ENCODE data around the gene ERBB4.

ERBB4 gene

GRCh38 chr2:212484563-212485080 is 54.0 kb downstream of the ERBB4 start:
- ATAC-seq, result peak; percentile 27; the same call in 1 of the 3 replicates

GRCh38 chr2:212480447-212480846 is 58.2 kb downstream of the ERBB4 start:
- TF ChIP-seq ZFP3 (CRISPR knock-in tag; IDR thresholded peaks at IDR 0.05) (no peak), OSR1 (CRISPR knock-in tag; IDR thresholded peaks at IDR 0.05) (no peak), ESRRG (CRISPR knock-in tag; IDR thresholded peaks at IDR 0.05) (no peak), CSDC2 (CRISPR knock-in tag; IDR thresholded peaks at IDR 0.05) (no peak), SNAI2 (CRISPR knock-in tag; IDR thresholded peaks at IDR 0.05) (no peak), PPARA (CRISPR knock-in tag; IDR thresholded peaks at IDR 0.05; ENCODE audit: borderline replicate concordance) (no peak), ARNTL (CRISPR knock-in tag; IDR thresholded peaks at IDR 0.05; ENCODE audit: borderline replicate concordance, low read depth) (no peak), BACH2 (CRISPR knock-in tag; IDR thresholded peaks at IDR 0.05; ENCODE audit: borderline replicate concordance) (no peak), GLIS3 (CRISPR knock-in tag; IDR thresholded peaks at IDR 0.05) (no peak), ZNF70 (CRISPR knock-in tag; IDR thresholded peaks at IDR 0.05) (no peak)
- TF ChIP-seq, protein P1, sequence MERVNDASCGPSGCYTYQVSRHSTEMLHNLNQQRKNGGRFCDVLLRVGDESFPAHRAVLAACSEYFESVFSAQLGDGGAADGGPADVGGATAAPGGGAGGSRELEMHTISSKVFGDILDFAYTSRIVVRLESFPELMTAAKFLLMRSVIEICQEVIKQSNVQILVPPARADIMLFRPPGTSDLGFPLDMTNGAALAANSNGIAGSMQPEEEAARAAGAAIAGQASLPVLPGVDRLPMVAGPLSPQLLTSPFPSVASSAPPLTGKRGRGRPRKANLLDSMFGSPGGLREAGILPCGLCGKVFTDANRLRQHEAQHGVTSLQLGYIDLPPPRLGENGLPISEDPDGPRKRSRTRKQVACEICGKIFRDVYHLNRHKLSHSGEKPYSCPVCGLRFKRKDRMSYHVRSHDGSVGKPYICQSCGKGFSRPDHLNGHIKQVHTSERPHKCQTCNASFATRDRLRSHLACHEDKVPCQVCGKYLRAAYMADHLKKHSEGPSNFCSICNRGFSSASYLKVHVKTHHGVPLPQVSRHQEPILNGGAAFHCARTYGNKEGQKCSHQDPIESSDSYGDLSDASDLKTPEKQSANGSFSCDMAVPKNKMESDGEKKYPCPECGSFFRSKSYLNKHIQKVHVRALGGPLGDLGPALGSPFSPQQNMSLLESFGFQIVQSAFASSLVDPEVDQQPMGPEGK (CRISPR knock-in tag; IDR thresholded peaks at IDR 0.05; ENCODE audit: borderline replicate concordance), result no peak
- TF ChIP-seq, protein P2, sequence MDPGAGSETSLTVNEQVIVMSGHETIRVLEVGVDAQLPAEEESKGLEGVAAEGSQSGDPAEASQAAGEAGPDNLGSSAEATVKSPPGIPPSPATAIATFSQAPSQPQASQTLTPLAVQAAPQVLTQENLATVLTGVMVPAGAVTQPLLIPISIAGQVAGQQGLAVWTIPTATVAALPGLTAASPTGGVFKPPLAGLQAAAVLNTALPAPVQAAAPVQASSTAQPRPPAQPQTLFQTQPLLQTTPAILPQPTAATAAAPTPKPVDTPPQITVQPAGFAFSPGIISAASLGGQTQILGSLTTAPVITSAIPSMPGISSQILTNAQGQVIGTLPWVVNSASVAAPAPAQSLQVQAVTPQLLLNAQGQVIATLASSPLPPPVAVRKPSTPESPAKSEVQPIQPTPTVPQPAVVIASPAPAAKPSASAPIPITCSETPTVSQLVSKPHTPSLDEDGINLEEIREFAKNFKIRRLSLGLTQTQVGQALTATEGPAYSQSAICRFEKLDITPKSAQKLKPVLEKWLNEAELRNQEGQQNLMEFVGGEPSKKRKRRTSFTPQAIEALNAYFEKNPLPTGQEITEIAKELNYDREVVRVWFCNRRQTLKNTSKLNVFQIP (CRISPR knock-in tag; IDR thresholded peaks at IDR 0.05; ENCODE audit: borderline replicate concordance, low read depth), result no peak
- TF ChIP-seq, protein P3, sequence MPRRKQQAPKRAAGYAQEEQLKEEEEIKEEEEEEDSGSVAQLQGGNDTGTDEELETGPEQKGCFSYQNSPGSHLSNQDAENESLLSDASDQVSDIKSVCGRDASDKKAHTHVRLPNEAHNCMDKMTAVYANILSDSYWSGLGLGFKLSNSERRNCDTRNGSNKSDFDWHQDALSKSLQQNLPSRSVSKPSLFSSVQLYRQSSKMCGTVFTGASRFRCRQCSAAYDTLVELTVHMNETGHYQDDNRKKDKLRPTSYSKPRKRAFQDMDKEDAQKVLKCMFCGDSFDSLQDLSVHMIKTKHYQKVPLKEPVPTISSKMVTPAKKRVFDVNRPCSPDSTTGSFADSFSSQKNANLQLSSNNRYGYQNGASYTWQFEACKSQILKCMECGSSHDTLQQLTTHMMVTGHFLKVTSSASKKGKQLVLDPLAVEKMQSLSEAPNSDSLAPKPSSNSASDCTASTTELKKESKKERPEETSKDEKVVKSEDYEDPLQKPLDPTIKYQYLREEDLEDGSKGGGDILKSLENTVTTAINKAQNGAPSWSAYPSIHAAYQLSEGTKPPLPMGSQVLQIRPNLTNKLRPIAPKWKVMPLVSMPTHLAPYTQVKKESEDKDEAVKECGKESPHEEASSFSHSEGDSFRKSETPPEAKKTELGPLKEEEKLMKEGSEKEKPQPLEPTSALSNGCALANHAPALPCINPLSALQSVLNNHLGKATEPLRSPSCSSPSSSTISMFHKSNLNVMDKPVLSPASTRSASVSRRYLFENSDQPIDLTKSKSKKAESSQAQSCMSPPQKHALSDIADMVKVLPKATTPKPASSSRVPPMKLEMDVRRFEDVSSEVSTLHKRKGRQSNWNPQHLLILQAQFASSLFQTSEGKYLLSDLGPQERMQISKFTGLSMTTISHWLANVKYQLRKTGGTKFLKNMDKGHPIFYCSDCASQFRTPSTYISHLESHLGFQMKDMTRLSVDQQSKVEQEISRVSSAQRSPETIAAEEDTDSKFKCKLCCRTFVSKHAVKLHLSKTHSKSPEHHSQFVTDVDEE (CRISPR knock-in tag; IDR thresholded peaks at IDR 0.05), result no peak
- TF ChIP-seq, protein P4, sequence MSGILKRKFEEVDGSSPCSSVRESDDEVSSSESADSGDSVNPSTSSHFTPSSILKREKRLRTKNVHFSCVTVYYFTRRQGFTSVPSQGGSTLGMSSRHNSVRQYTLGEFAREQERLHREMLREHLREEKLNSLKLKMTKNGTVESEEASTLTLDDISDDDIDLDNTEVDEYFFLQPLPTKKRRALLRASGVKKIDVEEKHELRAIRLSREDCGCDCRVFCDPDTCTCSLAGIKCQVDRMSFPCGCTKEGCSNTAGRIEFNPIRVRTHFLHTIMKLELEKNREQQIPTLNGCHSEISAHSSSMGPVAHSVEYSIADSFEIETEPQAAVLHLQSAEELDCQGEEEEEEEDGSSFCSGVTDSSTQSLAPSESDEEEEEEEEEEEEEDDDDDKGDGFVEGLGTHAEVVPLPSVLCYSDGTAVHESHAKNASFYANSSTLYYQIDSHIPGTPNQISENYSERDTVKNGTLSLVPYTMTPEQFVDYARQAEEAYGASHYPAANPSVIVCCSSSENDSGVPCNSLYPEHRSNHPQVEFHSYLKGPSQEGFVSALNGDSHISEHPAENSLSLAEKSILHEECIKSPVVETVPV (CRISPR knock-in tag; IDR thresholded peaks at IDR 0.05), result no peak
- ATAC-seq, result no peak

More at GRCh38 chr2:212484563-212485080, 54.0 kb downstream of the ERBB4 start:
- TF ChIP-seq CSDC2 (CRISPR knock-in tag; IDR thresholded peaks at IDR 0.05), result no peak
- TF ChIP-seq PPARA (CRISPR knock-in tag; IDR thresholded peaks at IDR 0.05; ENCODE audit: borderline replicate concordance), result no peak
- TF ChIP-seq, protein P4 (CRISPR knock-in tag; IDR thresholded peaks at IDR 0.05), result no peak
- no peak for TF ChIP-seq TCF4 (CRISPR knock-in tag; IDR thresholded peaks at IDR 0.05; ENCODE audit: borderline replicate concordance)
- no peak for TF ChIP-seq ZNF70 (CRISPR knock-in tag; IDR thresholded peaks at IDR 0.05)
- TF ChIP-seq ZFP30 (CRISPR knock-in tag; IDR thresholded peaks at IDR 0.05), result no peak
- TF ChIP-seq, protein P2 (CRISPR knock-in tag; IDR thresholded peaks at IDR 0.05; ENCODE audit: borderline replicate concordance, low read depth), result no peak
- TF ChIP-seq, protein P3 (CRISPR knock-in tag; IDR thresholded peaks at IDR 0.05), result no peak
- no peak for TF ChIP-seq ZFP3 (CRISPR knock-in tag; IDR thresholded peaks at IDR 0.05)

Measured in SK-N-SH treated with all-trans-retinoic acid at 6 μM for 48 hours (cell line).